HG03520 (cell line): Measurements from ENCODE around the gene KYAT1.
"Not testable (repeated sequence)": the region's sequence is repeated elsewhere in the genome, so short reads cannot be mapped to it uniquely, and the experiment has no call there.

Source experiments
- ATAC-seq: cut with Tn5 transposase; IDR thresholded peaks from one replicate; pipeline ENCODE4 v1.9.1; 2021; ENCODE audit warnings: mild to moderate bottlenecking, moderate library complexity; ENCODE audit not compliant: unreplicated experiment

KYAT1 gene

GRCh38 chr9:128886211-128886891, 4.6 kb upstream of the KYAT1 start:
- no peak for ATAC-seq

- no peak for ATAC-seq
Observed at GRCh38 chr9:128885798-128886197, 4.0 kb upstream of the KYAT1 start.

GRCh38 chr9:128885376-128885775, 3.6 kb upstream of the KYAT1 start:
- no peak for ATAC-seq

- no peak for ATAC-seq
Observed at GRCh38 chr9:128884164-128884563, 2.4 kb upstream of the KYAT1 start.

GRCh38 chr9:128882677-128883603, 1.2 kb upstream of the KYAT1 start:
- ATAC-seq = no peak

- ATAC-seq = no peak
Observed at GRCh38 chr9:128877852-128878251, 3.9 kb downstream of the KYAT1 start.

GRCh38 chr9:128870941-128871265, 10.8 kb downstream of the KYAT1 start:
- ATAC-seq = not testable (repeated sequence)

GRCh38 chr9:128870128-128870940, 11.4 kb downstream of the KYAT1 start:
- ATAC-seq = no peak

- ATAC-seq = no peak
Observed at GRCh38 chr9:128863647-128864046, 18.1 kb downstream of the KYAT1 start.

GRCh38 chr9:128862401-128862851, 19.3 kb downstream of the KYAT1 start:
- ATAC-seq = no peak

- ATAC-seq = no peak
Observed at GRCh38 chr9:128861501-128861900, 20.2 kb downstream of the KYAT1 start.

GRCh38 chr9:128860937-128861336, 20.8 kb downstream of the KYAT1 start:
- no peak for ATAC-seq

GRCh38 chr9:128858476-128858875, 23.3 kb downstream of the KYAT1 start:
- not testable (repeated sequence) for ATAC-seq

- ATAC-seq = not testable (repeated sequence)
Observed at GRCh38 chr9:128854454-128854853, 27.3 kb downstream of the KYAT1 start.

GRCh38 chr9:128852646-128853045, 29.1 kb downstream of the KYAT1 start:
- ATAC-seq = not testable (repeated sequence)

- ATAC-seq = not testable (repeated sequence)
Observed at GRCh38 chr9:128851779-128852600, 29.8 kb downstream of the KYAT1 start.

GRCh38 chr9:128851024-128851423, 30.7 kb downstream of the KYAT1 start:
- not testable (repeated sequence) for ATAC-seq

GRCh38 chr9:128847803-128848202, 33.9 kb downstream of the KYAT1 start:
- no peak for ATAC-seq

GRCh38 chr9:128846680-128847030, 35.1 kb downstream of the KYAT1 start:
- ATAC-seq = no peak

GRCh38 chr9:128845186-128845931, 36.4 kb downstream of the KYAT1 start:
- ATAC-seq = no peak
